Lung (tissue), 12 donors: ENCODE measurements around the gene DOCK3. TPM values are rescaled to one million over a fixed set of nuclear protein-coding genes. Genes with fewer than 3 reads are reported as not detected.
"Not testable (repeated sequence)": the region's sequence is repeated elsewhere in the genome, so short reads cannot be mapped to it uniquely, and the experiment has no call there.

Experiments
- ATAC-seq: fragments of 200-7000 bp; cut with Tn5 transposase; one replicate; pipeline ENCODE4 v1.9.1; 2020; ENCODE audit warnings: moderate number of reproducible peaks; ENCODE audit not compliant: insufficient read depth, low FRiP score
- DNase-seq, 3 donors: peaks; one replicate each; pipeline ENCODE4 v3.0.0-alpha.2; 2013 to 2017
- H3K27ac ChIP-seq, 2 donors: one replicate each; pipeline ENCODE4 v1.5.1; 2013; ENCODE audit warnings: mild to moderate bottlenecking in 2 of 2, moderate library complexity in 2 of 2, control low read depth in 1 of 2, inconsistent platforms in 1 of 2, low read depth in 1 of 2, low read length in 1 of 2
- H3K27me3 ChIP-seq, 3 donors: one replicate each; pipeline ENCODE4 v1.5.1; 2013; ENCODE audit warnings: low read length in 2 of 3; ENCODE audit not compliant: control insufficient read depth in 3 of 3, insufficient read depth in 3 of 3
- H3K36me3 ChIP-seq, 4 donors: one replicate each; pipeline ENCODE4 v1.5.1; 2013; ENCODE audit warnings: low read length in 4 of 4, mild to moderate bottlenecking in 1 of 4, moderate library complexity in 1 of 4; ENCODE audit not compliant: control insufficient read depth in 4 of 4, insufficient read depth in 4 of 4
- H3K4me1 ChIP-seq, 5 donors: one replicate each; pipeline ENCODE4 v1.5.1; 2013; ENCODE audit warnings: low read length in 5 of 5, mild to moderate bottlenecking in 2 of 5, moderate library complexity in 1 of 5; ENCODE audit not compliant: control insufficient read depth in 5 of 5, insufficient read depth in 5 of 5
- H3K4me3 ChIP-seq: one replicate; pipeline ENCODE4 v1.5.1; 2013; ENCODE audit warnings: mild to moderate bottlenecking, control low read depth, moderate library complexity
- H3K9ac ChIP-seq, 2 donors: one replicate each; pipeline ENCODE4 v1.5.1; 2013; ENCODE audit warnings: low read length in 2 of 2, control low read depth in 1 of 2; ENCODE audit not compliant: insufficient read depth in 1 of 2
- H3K9me3 ChIP-seq, 4 donors: one replicate each; pipeline ENCODE4 v1.5.1; 2013; ENCODE audit warnings: low read length in 3 of 4, mild to moderate bottlenecking in 1 of 4, moderate library complexity in 1 of 4; ENCODE audit not compliant: control insufficient read depth in 4 of 4, insufficient read depth in 3 of 4
- WGBS, 2 donors: extraction: QIAGEN DNeasy Blood & Tissue Kit; methylation state at CpG; one replicate each; pipeline ENCODE4 v1.1.7; 2013; 5-methylcytosine and 5-hydroxymethylcytosine counted together
- polyA plus RNA-seq, 2 donors: library from polyadenylated mRNA; stranded (reverse); fragments of 200-250 nt; gene quantifications; one replicate each; pipeline ENCODE4 v1.2.1, GENCODE V29; 2013
- total RNA-seq, 2 donors: library from RNA; depleted of rRNA in 1 of 2; stranded (reverse); fragments of >200 nt in 1 of 2; gene quantifications; one replicate each; pipeline ENCODE4 v1.2.1, GENCODE V29; 2014 to 2021
- TF ChIP-seq, protein P1 (sequence below): IDR thresholded peaks from 2 replicates; pipeline ENCODE4 v1.5.1; 2012; ENCODE audit warnings: mild to moderate bottlenecking; ENCODE audit errors: control extremely low read depth, extremely low read depth
- donor health status: control.
- donor health status: control.
- donor health status: Bipolar disorder and iron deficiency.
- donor health status: healthy.
- donor health status: DM: yes; HTN: yes; CAD: no.

DOCK3 gene
- total and polyA plus RNA-seq, 4 donors = 0.06 to 1.4 (median 0.34) TPM

- no peaks in the 10 kb centered on the region for H3K4me1 ChIP-seq
- H3K36me3 ChIP-seq = no peaks in the 10 kb centered on the region
- H3K27ac ChIP-seq = no peak overlapping the region
- DNase-seq = no peak
- TF ChIP-seq, protein P1, sequence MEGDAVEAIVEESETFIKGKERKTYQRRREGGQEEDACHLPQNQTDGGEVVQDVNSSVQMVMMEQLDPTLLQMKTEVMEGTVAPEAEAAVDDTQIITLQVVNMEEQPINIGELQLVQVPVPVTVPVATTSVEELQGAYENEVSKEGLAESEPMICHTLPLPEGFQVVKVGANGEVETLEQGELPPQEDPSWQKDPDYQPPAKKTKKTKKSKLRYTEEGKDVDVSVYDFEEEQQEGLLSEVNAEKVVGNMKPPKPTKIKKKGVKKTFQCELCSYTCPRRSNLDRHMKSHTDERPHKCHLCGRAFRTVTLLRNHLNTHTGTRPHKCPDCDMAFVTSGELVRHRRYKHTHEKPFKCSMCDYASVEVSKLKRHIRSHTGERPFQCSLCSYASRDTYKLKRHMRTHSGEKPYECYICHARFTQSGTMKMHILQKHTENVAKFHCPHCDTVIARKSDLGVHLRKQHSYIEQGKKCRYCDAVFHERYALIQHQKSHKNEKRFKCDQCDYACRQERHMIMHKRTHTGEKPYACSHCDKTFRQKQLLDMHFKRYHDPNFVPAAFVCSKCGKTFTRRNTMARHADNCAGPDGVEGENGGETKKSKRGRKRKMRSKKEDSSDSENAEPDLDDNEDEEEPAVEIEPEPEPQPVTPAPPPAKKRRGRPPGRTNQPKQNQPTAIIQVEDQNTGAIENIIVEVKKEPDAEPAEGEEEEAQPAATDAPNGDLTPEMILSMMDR = no peak
- H3K9me3 ChIP-seq = peaks cover 0 to 3% (median 0%) of the 10 kb centered on the region in 4 donors
- no peak overlapping the region for H3K9ac ChIP-seq
- no peaks in the 10 kb centered on the region for H3K27me3 ChIP-seq
- ATAC-seq = no peak
- H3K4me3 ChIP-seq = no peak overlapping the region
- WGBS, 2 donors = 93 to 95% methylated on average over 5 of the region's 5 CpGs
Observed at GRCh38 chr3:50759015-50759414, 84.3 kb downstream of the DOCK3 start.

DNA sequence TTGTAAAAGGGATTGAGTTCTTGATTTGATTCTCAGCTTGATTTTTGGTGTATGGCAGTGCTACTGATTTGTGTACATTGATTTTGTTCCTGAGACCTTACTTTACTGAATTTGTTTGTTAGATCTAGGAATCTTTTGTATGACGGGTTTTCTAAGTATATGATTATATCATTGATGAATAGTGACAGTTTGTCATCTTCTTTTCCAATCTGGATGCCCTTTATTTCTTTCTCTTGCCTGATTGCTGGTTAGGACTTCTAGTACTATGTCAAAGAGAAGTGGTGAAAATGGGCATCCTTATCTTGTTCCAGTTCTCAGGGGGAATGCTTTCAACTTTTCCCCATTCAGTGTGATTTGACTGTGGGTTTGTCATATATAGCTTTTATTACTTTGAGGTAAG, 103.0 kb downstream of the DOCK3 start:
- Histone ChIP-seq H3K9ac (no peak overlapping the region), H3K4me3 (no peak overlapping the region), H3K27ac (no peak overlapping the region), H3K4me1 (no peaks in the 10 kb centered on the region), H3K27me3 (no peaks in the 10 kb centered on the region), H3K36me3 (no peaks in the 10 kb centered on the region), H3K9me3 (no peaks in the 10 kb centered on the region)
- DNase-seq = no peak
- ATAC-seq = no peak
- TF ChIP-seq, protein P1 = no peak
- WGBS, 2 donors = 82 to 86% methylated on average over 1 of the region's 1 CpG

- not testable (repeated sequence) for H3K9ac ChIP-seq, H3K4me1 ChIP-seq, H3K4me3 ChIP-seq, DNase-seq, H3K36me3 ChIP-seq, H3K27ac ChIP-seq, ATAC-seq, H3K9me3 ChIP-seq, H3K27me3 ChIP-seq
- WGBS, 2 donors = 96 to 97% methylated on average over 3 of the region's 3 CpGs
Observed at GRCh38 chr3:50781766-50782165, 107.0 kb downstream of the DOCK3 start.

- ATAC-seq (no peak), DNase-seq (no peak)
- H3K4me1 ChIP-seq = no peaks in the 10 kb centered on the region
- H3K27ac ChIP-seq = no peak overlapping the region
- H3K27me3 ChIP-seq = no peaks in the 10 kb centered on the region
- H3K4me3 ChIP-seq = no peak overlapping the region
- peaks cover 0 to 5% (median 1%) of the 10 kb centered on the region in 4 donors for H3K9me3 ChIP-seq
- no peak overlapping the region for H3K9ac ChIP-seq
- TF ChIP-seq, protein P1 = no peak
- WGBS, 2 donors = 78 to 93% methylated on average over 5 of the region's 5 CpGs
- no peaks in the 10 kb centered on the region for H3K36me3 ChIP-seq
Observed at GRCh38 chr3:50786631-50787030, 111.9 kb downstream of the DOCK3 start.

- not testable (repeated sequence) for H3K4me1 ChIP-seq, DNase-seq, H3K36me3 ChIP-seq, H3K4me3 ChIP-seq, H3K9ac ChIP-seq, H3K27ac ChIP-seq, ATAC-seq, H3K9me3 ChIP-seq, H3K27me3 ChIP-seq
- WGBS, 2 donors = 84 to 91% methylated on average over 2 to 3 of the region's 3 CpGs
Observed at GRCh38 chr3:50790894-50791293, 116.2 kb downstream of the DOCK3 start.
